ENCODE data around the gene RNPEPL1.

RNPEPL1 gene

DNA sequence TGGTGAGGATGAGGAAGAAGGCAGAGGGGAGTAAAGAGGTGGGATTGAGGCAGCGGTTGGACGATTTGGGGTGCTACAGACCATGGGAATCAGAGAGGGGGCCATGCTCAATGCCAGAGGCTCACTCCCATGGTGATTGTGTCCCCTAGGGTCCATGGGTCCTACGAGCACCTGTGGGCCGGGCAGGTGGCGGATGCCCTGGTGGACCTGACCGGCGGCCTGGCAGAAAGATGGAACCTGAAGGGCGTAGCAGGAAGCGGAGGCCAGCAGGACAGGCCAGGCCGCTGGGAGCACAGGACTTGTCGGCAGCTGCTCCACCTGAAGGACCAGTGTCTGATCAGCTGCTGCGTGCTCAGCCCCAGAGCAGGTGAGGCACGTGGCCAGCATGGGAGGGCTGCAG is 23.5 kb downstream of the RNPEPL1 start:
- H3K9me3 Mint-ChIP-seq: no peaks in the 10 kb centered on the region
- no peak overlapping the region for H3K27ac Mint-ChIP-seq
- no peaks in the 10 kb centered on the region for H3K27me3 Mint-ChIP-seq
- no peak overlapping the region for H3K4me3 Mint-ChIP-seq
- intact Hi-C loops (cut with micrococcal nuclease): loop anchor here (10.0 kb wide), 1 partner anchor 113 kb away; no protein-coding TSS in a partner anchor
- H3K4me1 Mint-ChIP-seq (ENCODE audit: low read depth): peaks cover 38% of the 10 kb centered on the region
- H3K36me3 Mint-ChIP-seq (ENCODE audit: low read depth): peaks cover 80% of the 10 kb centered on the region

DNA sequence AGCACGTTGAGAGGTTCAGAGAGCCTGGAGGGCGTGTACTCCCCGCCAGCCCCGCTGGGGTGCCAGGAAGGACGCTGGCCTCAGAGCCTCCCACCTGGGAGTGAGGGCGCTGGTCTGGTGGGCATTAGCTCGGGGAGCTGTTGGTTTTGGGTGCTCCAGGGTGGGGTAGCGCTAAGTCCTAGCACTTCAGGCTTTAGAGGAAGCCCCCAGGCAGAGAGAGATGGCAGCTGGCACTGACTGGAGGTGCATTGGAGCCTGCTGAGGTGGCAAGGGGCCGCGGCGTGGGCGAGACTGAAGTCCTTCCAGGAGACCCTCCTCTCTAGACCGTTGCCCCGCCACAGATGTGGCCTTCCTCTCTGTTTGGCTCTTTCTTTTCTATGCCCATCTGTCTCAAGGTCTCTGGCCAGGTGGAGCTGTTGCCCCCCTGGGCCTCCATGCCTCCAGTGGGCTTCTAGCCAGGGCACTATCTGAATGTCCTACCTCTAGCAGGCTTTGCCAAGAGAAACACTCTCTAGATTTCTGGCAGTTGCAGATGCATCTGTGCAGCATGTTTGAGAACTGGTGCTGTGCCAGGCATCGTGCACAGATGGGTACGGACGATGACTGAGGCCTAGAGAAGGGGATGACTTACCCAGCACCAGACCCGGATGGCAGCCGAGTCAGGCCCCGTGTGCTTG is 24.9 kb downstream of the RNPEPL1 start:
- H3K4me1 Mint-ChIP-seq (ENCODE audit: low read depth): peaks cover 27% of the 10 kb centered on the region
- no peak overlapping the region for H3K27ac Mint-ChIP-seq
- H3K9me3 Mint-ChIP-seq: no peaks in the 10 kb centered on the region
- no peak overlapping the region for H3K4me3 Mint-ChIP-seq
- peaks cover 94% of the 10 kb centered on the region for H3K36me3 Mint-ChIP-seq (ENCODE audit: low read depth)
- no peaks in the 10 kb centered on the region for H3K27me3 Mint-ChIP-seq
- intact Hi-C loops (cut with micrococcal nuclease): loop anchor here (10.0 kb wide), 1 partner anchor 112 kb away; no protein-coding TSS in a partner anchor

DNA sequence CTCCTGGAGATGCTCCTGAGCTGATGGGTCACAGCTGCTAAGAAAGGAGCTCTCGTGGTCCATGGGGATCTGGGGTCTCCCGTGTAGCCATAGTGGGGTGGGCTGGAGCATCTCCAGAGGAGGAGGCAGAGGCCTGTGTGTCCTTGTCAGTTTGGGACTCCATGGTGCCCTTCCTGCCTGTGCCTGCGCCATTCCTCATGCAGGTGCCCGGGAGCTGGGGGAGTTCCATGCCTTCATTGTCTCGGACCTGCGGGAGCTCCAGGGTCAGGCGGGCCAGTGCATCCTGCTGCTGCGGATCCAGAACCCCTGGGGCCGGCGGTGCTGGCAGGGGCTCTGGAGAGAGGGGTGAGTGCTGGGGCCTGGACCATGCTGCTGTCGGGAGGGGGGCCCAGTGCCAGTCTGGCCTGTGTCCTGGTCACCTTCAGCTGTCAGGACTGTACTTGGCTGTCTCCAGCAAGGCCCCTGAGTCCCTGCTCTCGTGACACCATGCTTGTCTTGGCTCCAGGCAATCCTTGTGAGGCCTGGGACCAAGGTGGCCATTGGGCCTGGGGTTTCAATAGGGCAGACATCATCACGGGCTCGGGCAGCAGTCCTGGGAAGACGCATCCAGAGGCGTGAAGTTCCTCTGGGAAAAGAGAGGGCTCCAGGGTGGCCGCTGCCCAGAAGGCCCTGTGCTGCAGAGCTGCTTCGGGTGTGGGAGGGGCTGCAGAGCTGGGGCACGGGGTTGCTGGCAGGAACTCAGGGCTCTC is 25.6 kb downstream of the RNPEPL1 start:
- no peaks in the 10 kb centered on the region for H3K27me3 Mint-ChIP-seq
- H3K4me3 Mint-ChIP-seq: no peak overlapping the region
- intact Hi-C loops (cut with micrococcal nuclease): loop anchor here (10.0 kb wide), 1 partner anchor 111 kb away; no protein-coding TSS in a partner anchor
- H3K4me1 Mint-ChIP-seq (ENCODE audit: low read depth): peaks cover 20% of the 10 kb centered on the region
- H3K27ac Mint-ChIP-seq: peak overlapping the region; percentile 34
- H3K36me3 Mint-ChIP-seq (ENCODE audit: low read depth): peaks cover 100% of the 10 kb centered on the region
- no peaks in the 10 kb centered on the region for H3K9me3 Mint-ChIP-seq

DNA sequence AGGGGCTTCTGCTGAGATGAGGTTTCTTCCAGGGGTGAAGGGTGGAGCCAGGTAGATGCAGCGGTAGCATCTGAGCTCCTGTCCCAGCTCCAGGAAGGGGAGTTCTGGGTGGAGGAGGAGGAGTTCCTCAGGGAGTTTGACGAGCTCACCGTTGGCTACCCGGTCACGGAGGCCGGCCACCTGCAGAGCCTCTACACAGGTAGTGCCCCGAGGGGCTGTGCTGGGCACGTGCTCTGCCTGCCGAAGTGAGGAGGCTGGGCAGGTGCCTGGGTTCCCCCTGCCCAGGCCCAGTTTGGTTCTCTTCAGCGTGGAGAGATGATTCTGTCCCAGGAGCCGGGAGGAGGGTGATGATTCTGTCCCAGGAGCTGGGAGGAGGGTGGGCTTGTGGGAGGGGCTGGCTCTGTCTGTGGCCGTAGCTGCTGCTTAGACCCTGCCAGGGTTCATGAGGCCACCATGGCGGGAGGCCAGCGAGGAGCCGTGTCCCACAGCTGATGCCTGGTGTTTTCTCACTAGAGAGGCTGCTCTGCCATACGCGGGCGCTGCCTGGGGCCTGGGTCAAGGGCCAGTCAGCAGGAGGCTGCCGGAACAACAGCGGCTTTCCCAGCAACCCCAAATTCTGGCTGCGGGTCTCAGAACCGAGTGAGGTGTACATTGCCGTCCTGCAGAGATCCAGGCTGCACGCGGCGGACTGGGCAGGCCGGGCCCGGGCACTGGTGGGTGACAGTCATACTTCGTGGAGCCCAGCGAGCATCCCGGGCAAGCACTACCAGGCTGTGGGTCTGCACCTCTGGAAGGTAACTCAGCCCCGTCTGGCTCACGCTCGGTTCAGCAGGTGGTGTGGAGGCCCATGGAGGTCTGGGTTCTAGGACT is 26.5 kb downstream of the RNPEPL1 start:
- H3K4me1 Mint-ChIP-seq (ENCODE audit: low read depth): peaks cover 14% of the 10 kb centered on the region
- peaks cover 100% of the 10 kb centered on the region for H3K36me3 Mint-ChIP-seq (ENCODE audit: low read depth)
- no peaks in the 10 kb centered on the region for H3K9me3 Mint-ChIP-seq
- intact Hi-C loops (cut with micrococcal nuclease): loop anchor here (10.0 kb wide), 1 partner anchor 110 kb away; no protein-coding TSS in a partner anchor
- no peak overlapping the region for H3K4me3 Mint-ChIP-seq
- no peaks in the 10 kb centered on the region for H3K27me3 Mint-ChIP-seq
- peak overlapping the region; percentile 34 for H3K27ac Mint-ChIP-seq

DNA sequence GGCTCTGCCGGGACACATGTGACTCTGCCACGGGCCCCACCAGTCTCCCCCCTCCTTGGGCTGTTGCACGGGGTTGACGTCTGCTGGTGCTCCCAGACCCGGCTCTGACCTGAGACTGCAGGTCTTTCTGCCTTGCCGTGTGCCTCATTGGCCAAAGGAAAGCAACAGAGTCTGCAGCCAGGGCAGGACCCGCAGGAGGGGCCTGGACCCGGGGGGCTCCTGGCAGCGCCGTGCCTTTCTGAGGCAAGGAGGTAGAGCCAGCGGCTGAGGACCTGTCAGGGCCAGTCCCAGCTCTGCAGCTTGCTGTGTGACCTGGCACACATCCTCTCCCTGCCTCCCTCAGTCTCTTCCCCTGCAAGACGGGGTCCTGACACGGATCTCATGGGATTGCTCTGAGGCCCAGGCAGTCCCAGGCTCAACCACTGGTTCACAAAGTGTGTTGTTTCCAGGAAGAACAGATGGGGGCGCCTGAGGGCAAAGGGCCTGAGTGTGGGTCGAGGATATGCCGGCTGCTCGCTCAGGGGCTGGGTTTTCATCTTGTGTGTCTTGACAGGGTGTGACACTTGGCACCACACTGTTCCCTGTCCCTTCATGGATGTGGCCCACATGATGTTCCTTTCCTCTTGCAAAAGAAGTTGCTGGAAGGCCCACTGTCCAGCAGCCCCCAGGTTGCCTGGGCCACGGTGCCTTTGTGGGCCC is 27.2 kb downstream of the RNPEPL1 start:
- intact Hi-C loops (cut with micrococcal nuclease): loop anchor here (10.0 kb wide), 1 partner anchor 109 kb away; no protein-coding TSS in a partner anchor
- Mint-ChIP-seq H3K4me1 (ENCODE audit: low read depth) (peaks cover 14% of the 10 kb centered on the region), H3K36me3 (ENCODE audit: low read depth) (peaks cover 100% of the 10 kb centered on the region), H3K27me3 (no peaks in the 10 kb centered on the region), H3K4me3 (no peak overlapping the region), H3K9me3 (no peaks in the 10 kb centered on the region), H3K27ac (no peak overlapping the region)

DNA sequence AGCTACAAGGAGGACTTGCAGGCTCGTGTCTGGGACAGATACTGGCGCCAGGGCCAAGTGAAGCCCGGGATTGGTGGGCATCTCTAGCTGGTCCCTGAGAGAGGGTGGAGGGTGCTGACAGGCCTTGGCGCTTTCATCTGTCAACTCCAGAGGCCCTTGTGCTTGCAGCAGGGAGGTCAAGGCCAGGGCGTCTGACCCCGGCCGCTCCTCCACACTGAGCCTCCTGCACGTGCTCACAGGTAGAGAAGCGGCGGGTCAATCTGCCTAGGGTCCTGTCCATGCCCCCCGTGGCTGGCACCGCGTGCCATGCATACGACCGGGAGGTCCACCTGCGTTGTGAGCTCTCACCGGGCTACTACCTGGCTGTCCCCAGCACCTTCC is 27.8 kb downstream of the RNPEPL1 start:
- Mint-ChIP-seq H3K4me1 (ENCODE audit: low read depth) (peaks cover 14% of the 10 kb centered on the region), H3K27me3 (no peaks in the 10 kb centered on the region), H3K4me3 (no peak overlapping the region), H3K36me3 (ENCODE audit: low read depth) (peaks cover 100% of the 10 kb centered on the region), H3K9me3 (no peaks in the 10 kb centered on the region), H3K27ac (no peak overlapping the region)
- intact Hi-C loops (cut with micrococcal nuclease): loop anchor here (10.0 kb wide), 1 partner anchor 109 kb away; no protein-coding TSS in a partner anchor

DNA sequence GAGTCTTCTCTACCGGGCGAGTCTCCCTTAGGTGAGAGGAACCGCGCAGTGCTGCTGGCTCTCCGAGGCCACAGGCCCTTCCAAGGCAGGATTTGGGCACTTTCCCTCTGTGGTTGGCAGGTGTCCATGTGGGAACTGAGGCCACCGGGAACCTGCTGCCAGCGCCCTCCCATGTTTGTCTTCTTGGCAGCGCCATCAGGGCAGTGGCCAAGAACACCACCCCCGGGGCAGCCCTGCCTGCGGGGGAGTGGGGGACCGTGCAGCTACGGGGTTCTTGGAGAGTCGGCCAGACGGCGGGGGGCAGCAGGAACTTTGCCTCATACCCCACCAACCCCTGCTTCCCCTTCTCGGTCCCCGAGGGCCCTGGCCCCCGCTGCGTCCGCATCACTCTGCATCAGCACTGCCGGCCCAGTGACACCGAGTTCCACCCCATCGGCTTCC is 28.2 kb downstream of the RNPEPL1 start:
- Mint-ChIP-seq H3K36me3 (ENCODE audit: low read depth) (peaks cover 100% of the 10 kb centered on the region), H3K4me3 (no peak overlapping the region), H3K4me1 (ENCODE audit: low read depth) (peaks cover 14% of the 10 kb centered on the region), H3K27ac (no peak overlapping the region), H3K27me3 (no peaks in the 10 kb centered on the region), H3K9me3 (no peaks in the 10 kb centered on the region)
- intact Hi-C loops (cut with micrococcal nuclease): loop anchor here (10.0 kb wide), 1 partner anchor 108 kb away; no protein-coding TSS in a partner anchor

DNA sequence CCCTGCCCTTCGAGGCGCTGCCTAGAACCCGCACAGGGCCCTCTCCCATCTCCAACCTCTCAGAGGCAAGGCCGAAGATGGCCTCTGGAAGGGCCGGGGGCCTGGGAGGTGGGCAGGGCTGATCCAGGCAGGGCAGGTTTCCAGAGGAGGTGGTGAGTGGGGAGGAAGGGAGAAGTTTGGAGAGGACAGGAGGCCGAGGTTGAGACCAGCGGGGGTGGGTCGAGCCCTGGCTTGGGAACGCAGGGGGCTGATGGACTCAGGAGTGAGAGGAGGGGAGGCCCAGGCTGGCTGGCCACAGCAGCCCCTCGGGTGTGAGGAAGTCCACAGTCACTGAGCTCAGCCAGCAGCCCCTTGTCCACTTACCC is 28.8 kb downstream of the RNPEPL1 start:
- intact Hi-C loops (cut with micrococcal nuclease): loop anchor here (10.0 kb wide), 1 partner anchor 108 kb away; no protein-coding TSS in a partner anchor
- peaks cover 100% of the 10 kb centered on the region for H3K36me3 Mint-ChIP-seq (ENCODE audit: low read depth)
- H3K27ac Mint-ChIP-seq: no peak overlapping the region
- H3K9me3 Mint-ChIP-seq: no peaks in the 10 kb centered on the region
- no peak overlapping the region for H3K4me3 Mint-ChIP-seq
- H3K4me1 Mint-ChIP-seq (ENCODE audit: low read depth): peaks cover 14% of the 10 kb centered on the region
- H3K27me3 Mint-ChIP-seq: no peaks in the 10 kb centered on the region

DNA sequence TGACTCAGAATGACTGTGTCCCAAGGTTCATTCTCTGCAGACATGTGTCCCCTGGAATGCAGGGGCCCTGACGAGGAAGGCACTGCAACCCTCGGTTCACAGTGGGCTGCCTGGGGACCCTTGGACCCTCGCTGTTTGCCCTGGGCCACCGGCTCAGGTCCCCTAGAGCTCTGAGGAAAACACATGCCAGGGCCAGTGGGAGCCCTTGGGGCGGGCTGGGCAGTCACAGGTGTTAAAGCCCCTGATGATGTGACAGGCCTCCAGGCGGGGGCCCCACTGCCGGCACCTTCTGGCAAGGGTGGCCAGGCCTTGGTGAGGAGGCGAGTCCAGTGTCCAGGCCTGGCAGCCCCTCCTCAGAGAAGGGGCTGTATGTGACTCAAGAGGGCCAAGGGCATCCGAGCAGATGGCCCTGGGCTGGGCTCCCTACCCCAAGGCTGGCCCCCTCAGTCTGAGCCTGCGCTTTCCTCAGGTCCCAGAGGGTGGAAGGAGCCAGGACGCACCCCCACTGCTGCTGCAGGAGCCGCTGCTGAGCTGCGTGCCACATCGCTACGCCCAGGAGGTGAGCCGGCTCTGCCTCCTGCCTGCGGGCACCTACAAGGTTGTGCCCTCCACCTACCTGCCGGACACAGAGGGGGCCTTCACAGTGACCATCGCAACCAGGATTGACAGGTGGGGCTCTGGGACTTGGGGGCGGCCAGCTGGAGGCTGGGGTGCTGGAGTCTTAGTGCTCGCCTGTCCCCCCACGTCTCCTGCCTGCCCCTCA is 29.3 kb downstream of the RNPEPL1 start:
- Mint-ChIP-seq H3K27me3 (no peaks in the 10 kb centered on the region), H3K36me3 (ENCODE audit: low read depth) (peaks cover 100% of the 10 kb centered on the region), H3K4me3 (no peak overlapping the region), H3K9me3 (no peaks in the 10 kb centered on the region), H3K4me1 (ENCODE audit: low read depth) (peaks cover 14% of the 10 kb centered on the region), H3K27ac (no peak overlapping the region)
- intact Hi-C loops (cut with micrococcal nuclease): loop anchor here (10.0 kb wide), 1 partner anchor 107 kb away; no protein-coding TSS in a partner anchor

DNA sequence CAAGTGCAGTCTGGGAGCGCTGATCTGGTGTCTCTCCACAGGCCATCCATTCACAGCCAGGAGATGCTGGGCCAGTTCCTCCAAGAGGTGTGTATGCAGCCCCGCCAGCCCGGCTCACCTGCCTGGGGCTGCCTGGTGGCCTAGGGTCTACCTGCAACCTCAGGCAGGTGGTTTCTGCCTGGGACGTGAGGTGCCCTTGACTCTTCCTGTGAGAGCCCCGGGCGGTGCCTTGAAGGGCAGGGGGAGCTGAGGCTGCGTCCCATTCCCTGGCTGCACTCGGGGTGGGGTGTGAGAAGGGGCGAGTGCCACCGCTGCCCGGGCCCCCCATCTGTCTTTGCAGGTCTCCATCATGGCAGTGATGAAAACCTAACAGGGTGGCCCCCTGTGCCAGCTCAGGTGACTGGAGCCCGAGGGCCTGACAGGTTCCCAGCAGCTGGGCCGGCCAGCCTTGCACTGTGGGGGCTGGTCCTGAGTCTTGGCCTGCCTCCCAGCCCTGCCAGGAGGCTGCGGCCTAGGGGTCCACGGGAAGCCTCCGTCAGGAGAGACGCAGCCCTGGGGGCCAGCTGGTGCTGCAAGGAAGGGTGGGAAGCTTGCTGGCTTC is 30.1 kb downstream of the RNPEPL1 start:
- H3K27ac Mint-ChIP-seq: no peak overlapping the region
- peaks cover 22% of the 10 kb centered on the region for H3K4me1 Mint-ChIP-seq (ENCODE audit: low read depth)
- H3K27me3 Mint-ChIP-seq: no peaks in the 10 kb centered on the region
- intact Hi-C loops (cut with micrococcal nuclease): loop anchor here (10.0 kb wide), 1 partner anchor 106 kb away; no protein-coding TSS in a partner anchor
- H3K9me3 Mint-ChIP-seq: no peaks in the 10 kb centered on the region
- H3K36me3 Mint-ChIP-seq (ENCODE audit: low read depth): peaks cover 100% of the 10 kb centered on the region
- no peak overlapping the region for H3K4me3 Mint-ChIP-seq

DNA sequence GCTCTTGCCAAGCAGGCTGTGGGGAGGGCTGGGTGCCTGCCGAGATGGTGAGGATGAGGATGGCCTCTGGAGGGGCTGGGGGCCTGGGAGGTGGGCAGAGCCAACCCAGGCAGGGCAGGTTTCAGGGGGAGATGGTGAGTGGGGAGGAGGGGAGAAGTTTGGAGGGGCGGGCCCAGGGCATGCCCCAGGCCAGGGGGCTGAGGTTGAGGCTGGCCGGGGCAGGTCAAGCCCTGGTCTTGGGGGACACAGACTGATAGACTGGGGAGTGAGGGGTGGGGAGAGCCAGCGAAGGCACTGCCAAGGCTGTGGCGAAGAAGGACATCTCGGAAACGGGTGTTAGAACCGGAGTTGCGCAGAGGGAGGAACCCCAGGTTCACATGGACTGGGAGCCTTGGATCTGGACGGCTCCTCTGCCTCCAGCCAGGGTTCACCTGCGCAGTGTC is 30.9 kb downstream of the RNPEPL1 start:
- Mint-ChIP-seq H3K27ac (no peak overlapping the region), H3K27me3 (no peaks in the 10 kb centered on the region), H3K9me3 (no peaks in the 10 kb centered on the region), H3K4me3 (no peak overlapping the region), H3K36me3 (ENCODE audit: low read depth) (peaks cover 95% of the 10 kb centered on the region), H3K4me1 (ENCODE audit: low read depth) (peaks cover 29% of the 10 kb centered on the region)
- intact Hi-C loops (cut with micrococcal nuclease): loop anchor here (10.0 kb wide), 1 partner anchor 106 kb away; no protein-coding TSS in a partner anchor

DNA sequence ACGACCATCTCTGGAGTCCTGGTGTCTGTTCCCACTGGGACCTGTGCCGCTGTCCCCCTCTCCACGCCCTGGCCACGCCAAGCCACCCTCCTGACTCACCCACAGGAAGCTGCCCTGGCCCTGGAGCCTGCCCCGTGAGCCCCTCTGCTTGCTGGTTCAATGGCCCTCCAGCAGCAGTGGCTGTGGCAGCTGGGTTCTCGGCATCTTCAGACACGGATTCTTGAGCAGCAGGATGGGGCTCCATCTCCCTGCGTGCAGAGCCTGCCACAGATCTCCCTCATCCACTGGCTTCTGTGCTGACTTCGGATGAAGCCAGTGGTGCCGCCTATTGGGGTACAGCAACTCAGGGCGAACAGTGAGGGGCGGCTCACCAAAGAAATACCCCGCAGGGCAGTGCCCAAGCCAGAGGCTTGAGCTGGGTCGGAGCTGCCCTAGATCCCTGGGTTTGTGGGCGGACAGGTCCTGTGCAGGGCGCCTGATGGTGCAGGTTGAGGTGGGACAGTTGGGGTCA is 32.2 kb downstream of the RNPEPL1 start:
- Mint-ChIP-seq H3K4me3 (no peak overlapping the region), H3K27me3 (no peaks in the 10 kb centered on the region), H3K36me3 (ENCODE audit: low read depth) (peaks cover 82% of the 10 kb centered on the region), H3K4me1 (ENCODE audit: low read depth) (peaks cover 30% of the 10 kb centered on the region), H3K9me3 (no peaks in the 10 kb centered on the region), H3K27ac (no peak overlapping the region)
- intact Hi-C loops (cut with micrococcal nuclease): loop anchor here (5.0 kb wide), 1 partner anchor 37 kb away; no protein-coding TSS in a partner anchor
